ENCODE results near the gene MYCL.

DNA sequence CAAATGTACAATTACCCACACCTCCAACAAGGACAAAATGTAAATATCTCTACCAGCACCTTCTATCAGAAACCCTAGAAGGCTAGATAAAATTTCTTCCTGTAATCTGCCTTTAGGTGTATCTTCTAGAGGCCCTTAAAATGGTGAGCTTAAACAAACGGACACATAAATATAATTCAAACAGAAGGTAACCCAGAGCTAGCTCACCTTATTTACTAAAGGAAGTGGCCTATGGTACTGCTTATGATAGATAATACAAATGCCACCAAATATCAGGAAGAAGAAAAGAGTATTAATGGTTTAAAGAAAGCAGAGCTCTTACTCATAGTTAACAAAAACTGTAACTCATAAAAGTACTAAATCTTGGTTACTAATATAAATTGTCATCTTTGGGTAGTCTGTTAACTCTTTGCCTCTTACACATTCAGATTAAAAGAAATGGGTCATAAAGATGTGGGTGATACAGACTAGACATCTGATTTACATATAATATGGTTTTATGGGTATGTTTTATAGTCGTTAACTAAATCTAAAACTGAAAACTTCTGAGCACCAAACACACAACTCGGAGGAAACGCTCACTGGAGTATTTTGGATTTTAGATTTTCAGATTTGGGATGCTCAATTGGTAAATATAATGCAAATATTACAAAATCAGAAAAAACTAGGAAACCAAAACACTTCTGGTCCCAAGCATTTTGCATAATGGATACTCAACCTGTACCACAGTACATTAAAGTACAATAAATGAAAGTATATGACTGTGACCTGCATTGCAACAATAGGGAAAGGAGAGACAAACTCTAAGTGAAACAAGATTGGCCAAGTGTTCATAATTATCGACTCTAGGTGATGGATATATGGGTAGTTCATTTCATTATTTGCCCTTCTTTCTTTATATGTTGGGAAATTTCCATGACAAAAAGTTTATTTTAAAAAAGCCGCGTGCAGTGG lies 41.6 kb downstream of the MYCL start:
- TF ChIP-seq, protein P1, sequence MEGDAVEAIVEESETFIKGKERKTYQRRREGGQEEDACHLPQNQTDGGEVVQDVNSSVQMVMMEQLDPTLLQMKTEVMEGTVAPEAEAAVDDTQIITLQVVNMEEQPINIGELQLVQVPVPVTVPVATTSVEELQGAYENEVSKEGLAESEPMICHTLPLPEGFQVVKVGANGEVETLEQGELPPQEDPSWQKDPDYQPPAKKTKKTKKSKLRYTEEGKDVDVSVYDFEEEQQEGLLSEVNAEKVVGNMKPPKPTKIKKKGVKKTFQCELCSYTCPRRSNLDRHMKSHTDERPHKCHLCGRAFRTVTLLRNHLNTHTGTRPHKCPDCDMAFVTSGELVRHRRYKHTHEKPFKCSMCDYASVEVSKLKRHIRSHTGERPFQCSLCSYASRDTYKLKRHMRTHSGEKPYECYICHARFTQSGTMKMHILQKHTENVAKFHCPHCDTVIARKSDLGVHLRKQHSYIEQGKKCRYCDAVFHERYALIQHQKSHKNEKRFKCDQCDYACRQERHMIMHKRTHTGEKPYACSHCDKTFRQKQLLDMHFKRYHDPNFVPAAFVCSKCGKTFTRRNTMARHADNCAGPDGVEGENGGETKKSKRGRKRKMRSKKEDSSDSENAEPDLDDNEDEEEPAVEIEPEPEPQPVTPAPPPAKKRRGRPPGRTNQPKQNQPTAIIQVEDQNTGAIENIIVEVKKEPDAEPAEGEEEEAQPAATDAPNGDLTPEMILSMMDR (IDR thresholded peaks at IDR 0.05), result no peak
- no peak for TF ChIP-seq POLR2A (IDR thresholded peaks at IDR 0.05)

Measured in right lobe of liver (tissue), 4 donors.